Spleen (tissue), 11 donors: ENCODE measurements around the gene PSD. TPM values are rescaled to one million over a fixed set of nuclear protein-coding genes. Genes with fewer than 3 reads are reported as not detected.

Experiments
- DNase-seq: peaks from one replicate; pipeline ENCODE4 v3.0.0-alpha.2; 2020
- H3K27ac ChIP-seq, 8 donors: fragments of 200-600 bp; sonication (generic) in 7 of 8; 1 replicate in 4 of 8; 2 replicates in 4 of 8; pipeline versions ENCODE4 v1.5.0 to v1.8.0; 2016 to 2021; ENCODE audit warnings: inconsistent platforms in 4 of 8, mild to moderate bottlenecking in 4 of 8, moderate library complexity in 1 of 8
- H3K27me3 ChIP-seq, 7 donors: fragments of 200-600 bp; sonication (generic) in 6 of 7; replicated peaks in 1 of 7; 1 replicate in 4 of 7; 2 replicates in 3 of 7; pipeline versions ENCODE4 v1.5.0 to v1.8.0; 2016 to 2021; ENCODE audit warnings: inconsistent platforms in 3 of 7, mild to moderate bottlenecking in 1 of 7
- H3K36me3 ChIP-seq, 6 donors: fragments of 200-600 bp; sonication (generic) in 5 of 6; 1 replicate in 4 of 6; 2 replicates in 2 of 6; pipeline versions ENCODE4 v1.5.0 to v1.8.0; 2016 to 2021; ENCODE audit warnings: inconsistent platforms in 2 of 6
- H3K4me1 ChIP-seq, 6 donors: fragments of 200-600 bp; sonication (generic) in 5 of 6; 1 replicate in 3 of 6; 2 replicates in 3 of 6; pipeline versions ENCODE4 v1.5.0 to v1.8.0; 2016 to 2021; ENCODE audit warnings: inconsistent platforms in 3 of 6
- H3K4me3 ChIP-seq, 8 donors: fragments of 200-600 bp; sonication (generic) in 7 of 8; 1 replicate in 4 of 8; 2 replicates in 4 of 8; pipeline versions ENCODE4 v1.5.0 to v1.8.0; 2016 to 2021; ENCODE audit warnings: inconsistent platforms in 4 of 8, mild to moderate bottlenecking in 4 of 8, moderate library complexity in 2 of 8
- H3K9me3 ChIP-seq, 8 donors: fragments of 200-600 bp; sonication (generic) in 7 of 8; 1 replicate in 4 of 8; 2 replicates in 4 of 8; pipeline versions ENCODE4 v1.5.0 to v1.8.0; 2016 to 2021; ENCODE audit warnings: inconsistent platforms in 4 of 8
- CTCF ChIP-seq, 11 experiments: fragments of 200-600 bp in 7 of 11; fragments of 450-650 bp in 4 of 11; sonication (generic) in 4 of 11; IDR thresholded peaks in 8 of 11; conservative IDR thresholded peaks in 3 of 11; 1 replicate in 7 of 11; 2 replicates in 4 of 11; pipeline versions ENCODE4 v1.4.0 to v1.8.0; 2016 to 2021; ENCODE audit warnings: antibody characterized with exemption in 11 of 11, inconsistent platforms in 4 of 11, mild to moderate bottlenecking in 1 of 11
- POLR2A ChIP-seq, 3 donors: fragments of 450-650 bp; IDR thresholded peaks; one replicate each; pipeline ENCODE4 v1.5.1; 2017; ENCODE audit warnings: antibody characterized with exemption in 3 of 3, mild to moderate bottlenecking in 1 of 3
- POLR2AphosphoS5 ChIP-seq, 3 donors: sonication (generic); formaldehyde crosslinking; IDR thresholded peaks; one replicate each; pipeline ENCODE4 v1.5.1; 2017; ENCODE audit warnings: antibody characterized with exemption in 3 of 3
- WGBS, 5 donors: extraction: QIAGEN DNeasy Blood & Tissue Kit in 3 of 5; methylation state at CpG; one replicate each; pipeline versions ENCODE4 v1.1.5 to v1.1.7; 2013 to 2018; 5-methylcytosine and 5-hydroxymethylcytosine counted together
- intact Hi-C: fragments of 100-400 bp; cut with DNase I; formaldehyde crosslinking; loops from one replicate; pipeline ENCODE4 v1.15.0; 2023; ENCODE audit warnings: low total_unique reads
- polyA plus RNA-seq, 3 donors: library from polyadenylated mRNA; stranded (reverse); fragments of 200-250 nt; gene quantifications; one replicate each; pipeline ENCODE4 v1.2.1, GENCODE V29; 2013
- total RNA-seq, 7 donors: library from RNA; depleted of rRNA in 3 of 7; stranded (reverse); fragments of >200 nt in 3 of 7; fragmentation: NEBNext Ultra II Directional in 4 of 7; extraction: Animal tissue kit (Norgen Biotek cat#: 25700) in 4 of 7; gene quantifications; one replicate each; pipeline versions ENCODE4 v1.1.0 to v1.2.1, GENCODE V29; 2016 to 2021
- donor health status: healthy with polysubstance abuse.
- donor health status: DM: no; HTN: no; CAD: no; lungs with moderate emphysema.
- donor health status: DM: no; HTN: no; CAD: no.
- donor health status: Bipolar disorder and iron deficiency.
- donor health status: healthy.
- donor health status: DM: no; HTN: no; CAD: no.
- donor health status: DM: yes; HTN: yes; CAD: no.

The PSD gene
- total and polyA plus RNA-seq, 10 donors = 0.59 to 2.5 (median 1.2) TPM

- H3K27ac ChIP-seq = peak overlapping the region in 4 of 8 donors; percentile 13 to 43 (median 36)
- no peaks in the 10 kb centered on the region for H3K36me3 ChIP-seq
- H3K4me3 ChIP-seq = peak overlapping the region in 7 of 8 donors; percentile 33 to 71 (median 40)
- H3K4me1 ChIP-seq = peaks cover 5 to 36% (median 25%) of the 10 kb centered on the region in 6 donors
- H3K9me3 ChIP-seq = no peaks in the 10 kb centered on the region
- H3K27me3 ChIP-seq = peaks cover 12 to 72% (median 53%) of the 10 kb centered on the region in 7 donors
- peak; percentile 82 for DNase-seq
- TF ChIP-seq POLR2AphosphoS5 (IDR thresholded peaks at IDR 0.05) (peak in 1 of 3 donors; percentile 19), CTCF (IDR thresholded peaks at IDR 0.05 in 8 of 11, conservative IDR thresholded peaks at IDR 0.05 in 3 of 11) (no peak)
- intact Hi-C loops = no loop called here
- 1% methylated on average over 62 to 103 of the region's 103 CpGs for WGBS, 5 donors
These were observed 9.6 kb downstream of the PSD start for GRCh38 chr10:102408728-102409603.

DNA sequence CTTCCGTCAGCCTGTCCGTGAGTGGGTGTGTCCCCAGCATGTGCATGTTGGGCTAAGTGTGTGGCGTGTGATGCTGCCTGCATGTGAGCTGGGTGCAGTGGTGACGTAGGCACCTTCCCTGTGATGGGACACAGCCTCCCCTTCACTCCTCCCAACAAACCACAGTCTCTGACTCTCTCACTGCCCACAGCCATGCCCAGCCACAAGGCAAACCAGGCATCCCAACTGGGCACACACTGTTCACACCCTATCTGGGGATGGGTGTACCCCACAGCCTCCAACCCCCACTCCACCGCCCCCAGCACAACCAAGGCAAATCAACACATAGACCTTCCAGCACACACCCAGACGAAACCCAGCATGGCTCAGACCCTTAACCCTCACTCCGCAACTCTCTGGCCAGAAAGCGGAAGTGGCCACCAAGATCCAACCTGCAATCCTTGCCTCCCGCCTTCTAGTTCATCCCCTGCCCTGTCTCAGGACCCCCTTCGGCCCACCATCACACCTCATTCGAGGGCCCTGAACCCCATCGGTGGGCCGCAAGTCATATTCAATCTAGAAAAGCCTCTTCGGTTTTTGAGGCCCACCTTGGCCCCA is 10.4 kb downstream of the PSD start:
- H3K4me3 ChIP-seq = peak overlapping the region in 7 of 8 donors; percentile 33 to 71 (median 40)
- no peak for DNase-seq
- H3K36me3 ChIP-seq = peaks cover 0 to 7% (median under 1%) of the 10 kb centered on the region in 6 donors
- H3K4me1 ChIP-seq = peaks cover 5 to 40% (median 28%) of the 10 kb centered on the region in 6 donors
- peaks cover 12 to 66% (median 52%) of the 10 kb centered on the region in 7 donors for H3K27me3 ChIP-seq
- intact Hi-C loops = no loop called here
- no peak overlapping the region for H3K27ac ChIP-seq
- no peaks in the 10 kb centered on the region for H3K9me3 ChIP-seq
- WGBS, 5 donors = 65 to 70% (median 69%) methylated on average over 10 to 14 of the region's 14 CpGs
- TF ChIP-seq POLR2AphosphoS5 (IDR thresholded peaks at IDR 0.05) (no peak), POLR2A (IDR thresholded peaks at IDR 0.05) (no peak), CTCF (IDR thresholded peaks at IDR 0.05 in 8 of 11, conservative IDR thresholded peaks at IDR 0.05 in 3 of 11) (no peak)

DNA sequence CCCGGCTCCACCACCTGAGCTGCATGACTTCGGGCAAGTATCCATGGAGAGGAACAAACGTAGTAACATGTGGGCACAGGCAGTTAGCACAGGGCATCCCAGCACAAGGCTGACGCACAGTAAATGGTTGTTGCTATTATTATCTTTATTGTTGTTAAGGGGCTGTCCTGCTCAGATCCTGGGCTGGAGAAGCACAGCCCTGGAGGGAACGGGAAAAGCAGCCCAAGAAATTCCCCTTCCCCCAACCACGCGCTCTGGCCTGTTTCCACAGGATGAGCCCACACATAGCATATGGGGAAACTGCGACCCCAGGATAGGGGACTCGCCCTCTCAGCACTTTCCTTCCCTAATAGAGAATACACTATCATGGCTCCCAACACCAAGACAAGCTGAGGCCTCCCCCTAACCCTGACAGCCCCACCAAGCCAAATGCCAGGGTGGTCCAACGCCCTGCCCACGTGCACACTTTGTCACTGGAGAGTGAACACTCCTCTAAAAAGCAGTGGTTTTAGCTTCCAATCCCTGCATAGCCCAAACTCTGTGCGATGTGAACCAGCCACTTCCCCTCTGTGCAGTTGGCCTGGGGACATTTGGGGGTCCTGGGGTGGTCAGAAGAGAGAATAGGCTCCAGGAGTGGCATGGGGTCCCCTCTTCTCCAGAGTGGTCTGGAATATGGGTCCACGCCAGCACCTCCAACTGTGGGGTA is 11.0 kb downstream of the PSD start:
- no peak for DNase-seq
- 77 to 91% (median 82%) methylated on average over 12 to 13 of the region's 13 CpGs for WGBS, 5 donors
- no peaks in the 10 kb centered on the region for H3K9me3 ChIP-seq
- peaks cover 0 to 13% (median 6%) of the 10 kb centered on the region in 6 donors for H3K36me3 ChIP-seq
- H3K4me1 ChIP-seq = peaks cover 5 to 41% (median 28%) of the 10 kb centered on the region in 6 donors
- no peak overlapping the region for H3K4me3 ChIP-seq
- TF ChIP-seq POLR2A (IDR thresholded peaks at IDR 0.05) (no peak), POLR2AphosphoS5 (IDR thresholded peaks at IDR 0.05) (no peak), CTCF (IDR thresholded peaks at IDR 0.05 in 8 of 11, conservative IDR thresholded peaks at IDR 0.05 in 3 of 11) (no peak)
- no peak overlapping the region for H3K27ac ChIP-seq
- intact Hi-C loops = no loop called here
- peaks cover 12 to 59% (median 45%) of the 10 kb centered on the region in 7 donors for H3K27me3 ChIP-seq
